IPS-18a (cell line): ENCODE measurements around the gene ENOX1.

Experiments used
- H3K27ac ChIP-seq: one replicate; pipeline ENCODE4 v1.5.1; 2013; ENCODE audit warnings: low read length
- H3K27me3 ChIP-seq: one replicate; pipeline ENCODE4 v1.6.1; 2013; ENCODE audit warnings: mild to moderate bottlenecking, low read length; ENCODE audit not compliant: control insufficient read depth, insufficient read depth
- H3K36me3 ChIP-seq: one replicate; pipeline ENCODE4 v1.6.1; 2013; ENCODE audit warnings: low read depth, low read length; ENCODE audit not compliant: control insufficient read depth
- H3K4me1 ChIP-seq: one replicate; pipeline ENCODE4 v1.6.1; 2013; ENCODE audit warnings: low read depth, low read length; ENCODE audit not compliant: control insufficient read depth
- H3K4me3 ChIP-seq: one replicate; pipeline ENCODE4 v1.5.1; 2013; ENCODE audit warnings: low read length
- H3K9ac ChIP-seq: one replicate; pipeline ENCODE4 v1.6.1; 2013; ENCODE audit warnings: mild to moderate bottlenecking, low read length, moderate library complexity
- H3K9me3 ChIP-seq: one replicate; pipeline ENCODE4 v1.6.1; 2013; ENCODE audit warnings: low read depth, low read length; ENCODE audit not compliant: control insufficient read depth

Gene ENOX1

DNA sequence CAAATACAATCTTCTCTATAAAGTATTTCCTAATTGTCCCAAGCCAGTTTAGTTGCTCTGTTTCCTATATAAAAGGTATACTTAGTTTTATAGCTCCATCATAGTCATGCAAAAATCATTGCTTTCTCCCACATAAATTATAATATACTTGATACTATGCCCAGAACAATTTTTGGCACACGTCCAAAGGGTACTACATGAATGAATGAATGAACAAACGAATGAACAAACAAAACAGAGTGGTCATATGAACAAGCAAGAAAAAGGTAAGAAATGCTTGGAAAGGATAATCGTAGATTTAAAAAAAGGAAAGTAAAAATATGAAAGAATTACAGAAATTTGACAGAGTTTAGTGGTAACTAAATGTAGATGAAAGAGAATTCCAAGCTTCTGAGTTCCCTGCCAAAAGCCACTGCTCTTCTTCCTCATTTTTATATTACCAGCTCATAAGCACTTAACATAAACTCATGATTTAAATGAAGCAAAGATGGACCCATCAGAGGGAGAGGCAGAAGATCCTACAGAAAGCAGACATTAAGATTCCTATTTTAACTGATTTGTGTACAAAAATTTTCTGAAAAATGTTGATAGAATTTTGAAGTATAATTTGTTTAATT lies 123.2 kb downstream of the ENOX1 start:
- Histone ChIP-seq H3K27me3 (no peaks in the 10 kb centered on the region), H3K36me3 (no peaks in the 10 kb centered on the region), H3K4me3 (no peak overlapping the region), H3K27ac (no peak overlapping the region), H3K9me3 (no peaks in the 10 kb centered on the region), H3K4me1 (peaks cover 24% of the 10 kb centered on the region), H3K9ac (no peak overlapping the region)

DNA sequence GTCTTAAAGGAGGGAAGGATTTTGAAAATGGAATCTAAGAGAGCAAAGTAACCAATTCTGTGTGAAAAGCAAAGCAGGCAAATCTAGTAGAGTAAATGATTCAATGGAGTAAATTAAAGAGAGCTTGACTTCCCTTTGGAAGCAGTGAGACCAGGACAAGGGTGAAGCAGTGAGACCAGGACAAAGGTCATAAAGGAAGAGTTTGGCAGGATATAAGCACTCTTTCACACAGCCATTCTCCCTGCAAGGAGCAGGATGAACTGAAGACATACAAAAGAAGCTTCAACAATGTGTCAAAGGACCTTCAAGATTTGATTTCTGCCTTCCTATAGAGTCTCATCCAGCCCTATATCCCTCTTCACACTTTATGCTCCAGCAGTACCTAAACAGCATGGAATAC lies 123.8 kb downstream of the ENOX1 start:
- H3K27me3 ChIP-seq, result no peaks in the 10 kb centered on the region
- H3K27ac ChIP-seq, result no peak overlapping the region
- no peaks in the 10 kb centered on the region for H3K36me3 ChIP-seq
- H3K4me1 ChIP-seq, result peaks cover 17% of the 10 kb centered on the region
- H3K9ac ChIP-seq, result no peak overlapping the region
- H3K4me3 ChIP-seq, result no peak overlapping the region
- H3K9me3 ChIP-seq, result no peaks in the 10 kb centered on the region

DNA sequence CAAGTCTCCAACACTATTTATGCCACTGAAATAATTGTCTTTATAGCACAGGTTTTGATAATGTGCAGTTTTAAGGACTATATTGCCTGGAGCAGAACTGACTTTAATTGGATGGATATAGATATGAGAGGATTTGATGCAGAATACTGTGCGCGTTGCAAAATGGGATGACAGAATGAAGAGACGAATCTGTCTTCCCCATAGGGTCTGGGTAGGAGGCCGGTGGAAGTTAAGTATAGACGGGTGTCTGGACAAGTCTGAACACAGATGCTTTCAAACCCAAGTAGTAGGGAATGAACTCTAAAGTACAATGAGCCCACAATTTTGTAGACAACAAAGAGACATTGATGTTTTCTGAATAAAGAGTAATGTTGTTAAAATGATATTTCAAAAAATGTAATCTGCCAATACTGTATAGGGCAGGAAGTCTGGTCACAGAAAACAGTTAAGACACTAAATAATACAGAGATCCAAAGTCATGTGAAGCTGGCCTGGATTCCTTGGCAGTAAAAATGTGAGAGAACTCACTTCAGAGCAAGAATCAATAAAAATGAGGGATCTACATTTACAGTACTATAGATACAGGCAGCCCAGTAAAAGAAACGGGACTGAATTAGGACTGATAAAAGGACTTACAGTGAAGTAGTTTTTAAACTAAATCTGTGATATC lies 125.5 kb downstream of the ENOX1 start:
- Histone ChIP-seq H3K9me3 (no peaks in the 10 kb centered on the region), H3K36me3 (no peaks in the 10 kb centered on the region), H3K27ac (no peak overlapping the region), H3K9ac (no peak overlapping the region), H3K4me3 (no peak overlapping the region), H3K4me1 (peaks cover 12% of the 10 kb centered on the region), H3K27me3 (no peaks in the 10 kb centered on the region)

DNA sequence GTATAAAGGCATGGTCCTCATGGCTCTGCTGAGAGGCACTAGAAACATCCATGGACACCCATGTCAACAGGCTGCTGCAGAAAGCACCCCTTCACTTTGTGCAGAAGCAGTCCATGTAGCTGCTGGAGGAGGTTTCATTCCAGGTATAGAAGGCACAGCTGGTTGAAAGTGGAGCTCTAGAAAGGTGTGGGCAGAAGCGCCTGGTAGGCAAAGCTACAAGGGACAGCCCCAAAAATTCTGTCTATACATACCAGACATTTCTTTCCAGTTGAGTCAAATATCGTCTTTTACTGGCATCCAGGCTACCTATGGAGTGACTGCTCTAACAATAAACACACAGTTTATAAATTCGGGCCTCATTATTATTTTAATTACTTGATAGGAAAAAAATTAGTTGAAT lies 129.3 kb downstream of the ENOX1 start:
- no peak overlapping the region for H3K4me3 ChIP-seq
- no peaks in the 10 kb centered on the region for H3K36me3 ChIP-seq
- H3K27ac ChIP-seq, result no peak overlapping the region
- H3K9me3 ChIP-seq, result no peaks in the 10 kb centered on the region
- no peaks in the 10 kb centered on the region for H3K27me3 ChIP-seq
- H3K4me1 ChIP-seq, result no peaks in the 10 kb centered on the region
- no peak overlapping the region for H3K9ac ChIP-seq

DNA sequence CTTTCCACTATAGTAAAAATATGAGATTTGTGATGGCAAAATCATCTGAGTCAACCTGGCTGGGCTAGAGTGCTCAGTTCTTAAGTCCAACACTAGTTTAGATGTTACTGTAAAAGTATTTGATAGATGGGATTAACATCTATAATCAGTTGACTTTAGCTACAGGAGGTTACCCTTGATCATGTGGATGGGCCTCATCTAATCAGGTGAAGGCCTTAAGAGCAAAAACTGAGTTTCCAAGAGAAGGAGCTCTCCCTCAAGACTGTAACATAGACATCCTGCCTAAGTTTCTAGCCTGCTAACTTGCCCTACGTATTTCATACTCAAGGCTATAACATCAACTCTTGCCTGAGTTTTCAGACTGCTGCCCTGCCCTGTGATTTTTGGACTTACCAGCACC lies 132.8 kb downstream of the ENOX1 start:
- Histone ChIP-seq H3K36me3 (no peaks in the 10 kb centered on the region), H3K27ac (no peak overlapping the region), H3K4me3 (no peak overlapping the region), H3K9ac (no peak overlapping the region), H3K9me3 (no peaks in the 10 kb centered on the region), H3K4me1 (no peaks in the 10 kb centered on the region), H3K27me3 (no peaks in the 10 kb centered on the region)

DNA sequence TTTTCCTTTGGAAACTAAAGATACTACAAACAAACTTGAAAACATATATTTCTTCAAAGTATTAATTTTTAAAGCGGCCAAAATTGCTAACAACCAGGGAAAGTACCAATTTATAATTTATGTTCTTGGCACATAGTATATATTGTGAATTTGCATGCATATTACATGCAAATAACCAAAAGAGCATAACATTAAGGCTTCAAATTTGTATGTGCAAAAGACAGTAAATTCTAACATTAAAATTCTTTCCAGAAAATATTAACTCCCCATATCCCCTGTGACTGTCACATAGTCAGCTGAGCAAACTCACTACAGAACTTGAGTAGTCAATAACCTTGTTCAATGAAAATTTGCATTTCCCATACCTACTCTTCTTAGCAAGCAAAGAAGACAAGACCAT lies 133.4 kb downstream of the ENOX1 start:
- Histone ChIP-seq H3K27ac (no peak overlapping the region), H3K4me3 (no peak overlapping the region), H3K9me3 (no peaks in the 10 kb centered on the region), H3K4me1 (no peaks in the 10 kb centered on the region), H3K9ac (no peak overlapping the region), H3K36me3 (no peaks in the 10 kb centered on the region), H3K27me3 (no peaks in the 10 kb centered on the region)

DNA sequence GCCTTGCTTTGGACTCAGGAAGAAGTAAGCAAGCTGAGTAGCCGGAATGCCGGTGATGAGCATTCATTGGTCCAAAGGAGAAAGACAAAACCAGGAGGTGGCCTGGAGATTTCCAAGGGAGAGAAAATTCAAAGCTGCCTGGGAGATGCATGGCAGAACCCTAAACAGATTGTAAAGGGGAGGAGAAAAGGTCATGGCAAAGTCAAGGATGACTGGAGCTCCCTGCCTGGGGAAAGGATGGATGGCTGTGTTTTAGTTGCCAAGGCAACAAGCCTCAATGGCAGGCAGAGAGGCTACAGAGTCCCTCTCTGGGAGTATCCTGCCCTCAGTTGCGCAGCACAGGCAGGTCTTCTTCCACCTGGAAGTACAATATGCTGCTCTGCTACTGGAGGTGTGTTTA lies 134.0 kb downstream of the ENOX1 start:
- Histone ChIP-seq H3K9me3 (no peaks in the 10 kb centered on the region), H3K27ac (no peak overlapping the region), H3K9ac (no peak overlapping the region), H3K4me1 (no peaks in the 10 kb centered on the region), H3K36me3 (no peaks in the 10 kb centered on the region), H3K27me3 (no peaks in the 10 kb centered on the region), H3K4me3 (no peak overlapping the region)

DNA sequence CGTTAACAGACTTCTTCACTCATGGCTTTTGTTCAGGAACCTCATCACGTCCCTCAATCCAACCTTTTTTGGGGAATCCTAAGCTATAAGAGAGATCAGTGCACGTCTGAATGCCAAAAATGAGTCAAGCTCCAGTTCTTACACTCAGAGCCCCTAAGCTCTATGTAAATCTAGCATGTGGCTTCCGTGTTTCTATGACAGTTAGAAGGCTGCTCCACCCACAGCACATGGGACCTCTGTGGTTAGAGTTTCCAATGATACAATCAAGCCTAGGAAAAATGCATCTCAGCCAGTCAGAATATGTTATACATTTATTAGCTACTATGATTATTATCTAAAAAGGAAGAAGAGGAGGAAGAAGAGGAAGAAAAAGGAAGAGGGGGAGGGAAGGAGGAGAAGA lies 135.9 kb downstream of the ENOX1 start:
- Histone ChIP-seq H3K36me3 (no peaks in the 10 kb centered on the region), H3K27ac (no peak overlapping the region)

DNA sequence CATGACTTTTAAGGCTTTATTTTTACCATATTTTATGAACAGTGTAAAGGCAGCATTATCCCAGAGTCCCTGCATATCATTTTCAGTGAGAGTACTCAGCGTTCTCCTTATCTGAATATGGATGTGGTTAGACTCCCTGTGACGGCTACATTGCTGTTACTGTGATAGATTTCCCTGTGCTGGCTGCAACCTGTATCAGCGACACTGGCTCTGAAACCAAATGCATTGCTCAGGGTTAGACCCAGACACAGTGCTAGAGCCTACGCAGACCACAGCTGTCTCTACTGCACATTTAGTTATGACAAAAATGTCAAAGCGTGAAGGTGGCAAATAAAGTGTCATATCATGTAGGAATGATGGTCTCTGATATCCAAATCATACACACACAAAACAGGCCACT lies 138.0 kb downstream of the ENOX1 start:
- Histone ChIP-seq H3K9ac (no peak overlapping the region), H3K27ac (no peak overlapping the region), H3K4me3 (no peak overlapping the region), H3K36me3 (no peaks in the 10 kb centered on the region), H3K4me1 (no peaks in the 10 kb centered on the region), H3K9me3 (no peaks in the 10 kb centered on the region), H3K27me3 (no peaks in the 10 kb centered on the region)

More for the DNA sequence above, 135.9 kb downstream of the ENOX1 start:
- H3K9ac ChIP-seq, result no peak overlapping the region
- H3K4me1 ChIP-seq, result no peaks in the 10 kb centered on the region
- H3K4me3 ChIP-seq, result no peak overlapping the region
- no peaks in the 10 kb centered on the region for H3K27me3 ChIP-seq
- no peaks in the 10 kb centered on the region for H3K9me3 ChIP-seq

DNA sequence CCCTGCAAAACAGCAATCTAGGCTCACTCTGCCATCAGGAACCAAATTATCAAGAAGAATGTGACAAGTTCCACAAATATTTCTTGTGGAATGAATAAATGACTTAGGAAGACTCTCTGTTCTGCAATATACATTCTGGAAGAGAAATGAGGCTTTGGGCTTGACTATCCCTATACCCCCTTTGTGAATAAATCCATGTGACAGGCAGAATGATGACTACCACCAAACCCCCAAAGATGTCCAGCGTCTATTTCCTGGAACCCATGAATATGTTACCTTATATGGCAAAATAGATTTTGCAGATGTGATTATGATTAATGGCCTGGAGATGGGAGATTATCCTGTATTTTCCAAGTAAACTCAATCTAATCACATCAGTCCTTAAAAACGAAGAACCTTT lies 139.3 kb downstream of the ENOX1 start:
- Histone ChIP-seq H3K9ac (no peak overlapping the region), H3K4me3 (no peak overlapping the region), H3K27ac (no peak overlapping the region), H3K27me3 (no peaks in the 10 kb centered on the region), H3K36me3 (no peaks in the 10 kb centered on the region), H3K9me3 (no peaks in the 10 kb centered on the region), H3K4me1 (no peaks in the 10 kb centered on the region)

DNA sequence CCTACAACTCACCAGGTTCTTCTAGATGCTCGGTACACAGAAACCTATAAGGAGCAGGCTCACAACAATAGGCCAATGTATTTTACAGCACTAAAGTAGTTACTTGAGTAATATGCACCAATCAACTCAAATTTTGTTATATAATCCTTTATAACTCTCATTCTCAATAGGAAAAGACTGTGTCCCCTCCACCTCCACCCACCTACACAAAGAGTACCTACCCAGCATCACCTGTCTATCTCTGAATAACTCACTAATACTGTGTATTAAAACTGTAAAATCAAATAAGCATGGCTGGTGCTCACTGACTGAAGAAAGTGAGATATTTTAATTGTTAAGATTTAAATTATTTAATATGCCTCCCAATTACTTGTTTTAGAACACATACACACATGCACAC lies 146.3 kb downstream of the ENOX1 start:
- Histone ChIP-seq H3K27me3 (no peaks in the 10 kb centered on the region), H3K4me1 (no peaks in the 10 kb centered on the region), H3K9me3 (no peaks in the 10 kb centered on the region), H3K4me3 (no peak overlapping the region), H3K36me3 (no peaks in the 10 kb centered on the region), H3K27ac (no peak overlapping the region), H3K9ac (no peak overlapping the region)

DNA sequence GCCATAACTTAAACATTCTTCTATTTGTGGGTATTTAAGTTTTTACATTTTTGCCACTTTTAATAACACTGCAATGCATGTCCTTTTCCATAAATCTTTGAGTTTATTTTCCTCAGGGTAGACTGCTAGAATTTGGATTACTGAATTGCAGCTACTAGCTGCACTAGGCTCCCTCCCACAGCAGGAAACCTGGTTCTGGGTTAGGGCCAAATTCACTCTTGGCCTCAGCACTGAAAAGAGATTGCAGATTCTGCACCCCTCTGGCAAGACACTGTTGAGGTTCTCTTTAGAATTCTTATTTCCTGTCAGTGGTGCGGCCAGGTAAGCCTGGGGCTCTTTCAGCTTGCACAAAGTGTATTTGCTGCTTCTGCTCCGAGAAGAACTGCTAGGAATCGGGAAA lies 155.7 kb downstream of the ENOX1 start:
- Histone ChIP-seq H3K4me1 (no peaks in the 10 kb centered on the region), H3K27ac (no peak overlapping the region), H3K9ac (no peak overlapping the region), H3K9me3 (no peaks in the 10 kb centered on the region), H3K4me3 (no peak overlapping the region), H3K27me3 (no peaks in the 10 kb centered on the region), H3K36me3 (no peaks in the 10 kb centered on the region)
